Globus pallidus (tissue), 1 donor: ENCODE measurements around the gene NOSTRIN.
"Not testable (repeated sequence)": the region's sequence is repeated elsewhere in the genome, so short reads cannot be mapped to it uniquely, and the experiment has no call there.

Experiments
- DNase-seq: peaks from one replicate; pipeline ENCODE4 v3.0.0-alpha.2; 2015; ENCODE audit warnings: low spot score

The NOSTRIN gene

DNA sequence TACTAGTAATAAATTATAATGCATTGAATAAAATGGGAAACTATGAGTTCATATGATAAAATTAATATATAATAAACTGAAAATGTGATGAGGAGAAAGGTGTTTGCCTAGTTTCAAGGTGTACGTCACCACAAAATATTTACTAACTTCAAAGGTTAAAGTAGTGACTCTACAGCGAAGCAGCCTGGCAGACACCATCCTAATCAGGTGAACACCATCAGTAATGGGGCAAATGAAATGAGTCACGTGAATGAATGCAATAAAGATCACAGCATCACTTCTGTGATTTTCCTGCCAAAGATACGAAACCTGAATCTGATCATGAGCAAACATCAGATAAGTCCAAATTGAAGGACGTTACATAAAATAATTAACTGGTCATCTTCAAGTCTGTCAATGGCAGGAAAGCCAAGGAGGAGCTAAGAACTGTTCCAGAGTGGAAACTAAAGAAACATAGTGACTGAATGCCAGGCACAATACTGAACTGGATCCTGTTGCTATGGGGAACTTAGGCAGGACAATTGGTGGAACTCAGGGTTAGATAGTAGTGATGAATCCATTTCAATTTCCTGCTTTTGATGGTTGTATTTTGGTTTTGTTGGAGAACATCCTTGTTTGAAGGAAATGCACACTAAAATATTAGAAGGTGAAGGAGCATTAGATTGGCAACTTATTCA, 12.1 kb upstream of the NOSTRIN start:
- DNase-seq, result no peak

DNA sequence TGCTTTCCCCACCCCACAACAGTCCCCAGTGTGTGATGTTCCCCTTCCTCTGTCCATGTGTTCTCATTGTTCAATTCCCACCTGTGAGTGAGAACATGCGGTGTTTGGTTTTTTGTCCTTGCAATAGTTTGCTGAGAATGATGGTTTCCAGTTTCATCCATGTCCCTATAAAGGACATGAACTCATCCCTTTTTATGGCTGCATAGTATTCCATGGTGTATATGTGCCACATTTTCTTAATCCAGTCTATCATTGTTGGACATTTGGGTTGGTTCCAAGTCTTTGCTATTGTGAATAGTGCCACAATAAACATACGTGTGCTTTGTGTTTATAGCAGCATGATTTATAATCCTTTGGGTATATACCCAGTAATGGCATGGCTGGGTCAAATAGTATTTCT, 11.3 kb upstream of the NOSTRIN start:
- DNase-seq, result not testable (repeated sequence)

DNA sequence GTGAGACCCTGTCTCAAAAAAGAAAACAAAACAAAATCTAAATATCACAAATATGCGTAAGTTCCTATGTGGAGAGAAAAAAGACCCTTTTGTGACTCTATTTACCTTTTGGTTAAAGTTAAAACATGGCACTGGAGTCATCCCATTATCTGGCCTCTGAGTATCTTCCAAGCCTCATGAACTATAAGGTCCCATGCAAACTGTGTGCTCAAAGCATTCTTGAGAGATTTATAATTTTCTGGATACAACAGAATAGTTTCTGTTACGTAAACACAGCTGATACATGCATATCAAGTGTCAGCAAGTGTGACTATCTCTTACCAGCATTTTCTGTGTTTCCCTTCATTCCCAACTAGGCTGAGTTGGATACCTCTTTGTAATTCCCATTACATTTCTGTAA, 8.8 kb upstream of the NOSTRIN start:
- DNase-seq, result no peak

DNA sequence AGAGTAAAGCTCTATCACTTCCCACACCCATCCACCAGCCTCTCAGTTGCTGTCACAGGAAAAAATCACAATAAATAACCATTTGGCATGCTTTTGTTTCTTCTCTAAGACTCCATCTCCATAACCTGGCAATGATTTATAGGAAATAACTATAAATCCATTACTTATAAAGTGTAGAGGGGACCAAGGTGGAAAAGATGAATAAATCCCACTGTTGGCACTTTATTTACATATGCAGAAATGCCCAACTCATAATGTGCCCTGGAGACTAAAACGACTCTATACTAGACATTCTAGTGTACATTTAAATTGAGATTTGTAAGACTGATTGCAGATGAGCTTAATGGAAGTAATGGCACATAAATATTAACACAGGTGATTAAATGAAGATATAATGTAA, 7.5 kb upstream of the NOSTRIN start:
- no peak for DNase-seq

DNA sequence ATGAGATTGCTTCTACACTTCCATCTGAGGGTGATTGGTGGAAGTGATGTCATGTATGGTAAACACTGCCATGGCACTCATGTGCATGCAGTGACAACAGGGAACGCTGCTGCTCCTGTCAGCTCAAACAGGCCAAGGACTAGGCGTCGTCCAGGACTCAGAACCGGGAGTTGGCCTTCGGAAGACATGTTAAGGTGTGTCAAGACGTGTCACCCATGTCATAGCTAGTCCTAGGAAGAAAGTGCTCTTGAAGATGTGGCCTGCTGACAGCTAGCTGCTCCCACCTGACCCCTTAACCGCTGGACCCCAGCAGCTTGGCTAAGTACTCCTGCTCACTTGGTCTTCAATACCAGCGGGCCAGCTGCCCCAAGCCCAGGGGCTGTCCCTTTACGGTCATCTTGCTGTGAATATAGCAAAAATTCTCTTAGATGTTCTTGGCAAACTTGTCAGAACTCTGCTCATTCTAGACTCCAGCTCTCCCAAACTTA, 6.3 kb upstream of the NOSTRIN start:
- DNase-seq, result no peak

DNA sequence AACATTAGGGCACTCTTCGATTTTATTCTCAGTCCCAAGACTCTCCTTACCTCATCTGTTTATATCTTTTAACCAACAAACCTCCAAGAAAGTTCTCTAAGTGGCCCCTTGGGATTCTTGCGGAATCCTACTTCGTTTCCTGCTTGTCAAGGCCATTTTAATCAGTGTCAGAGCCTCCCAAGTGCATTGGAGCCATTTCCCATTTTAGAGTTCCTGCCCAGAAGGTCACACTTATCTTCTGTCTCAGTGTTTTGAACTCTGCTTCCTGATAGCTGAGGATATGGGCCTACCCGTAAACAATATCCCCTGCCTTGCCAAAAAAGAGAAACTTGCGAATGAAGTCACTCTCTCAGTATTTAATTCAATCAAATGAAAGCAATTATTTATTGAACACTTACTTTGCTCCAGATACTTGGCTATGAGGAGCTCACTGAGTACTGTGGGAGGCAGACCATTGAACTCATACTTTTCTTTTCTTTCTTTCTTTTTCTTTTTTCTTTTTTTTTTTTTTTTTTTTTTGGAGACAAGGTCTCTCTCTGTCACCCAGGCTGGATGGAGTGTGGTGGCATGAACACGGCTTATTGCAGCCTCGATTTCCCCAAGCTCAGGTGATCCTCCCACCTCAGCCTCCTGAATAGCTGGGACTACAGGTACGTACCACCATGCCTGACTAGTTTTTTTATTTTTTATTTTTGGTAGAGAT, 5.7 kb upstream of the NOSTRIN start:
- DNase-seq, result no peak

DNA sequence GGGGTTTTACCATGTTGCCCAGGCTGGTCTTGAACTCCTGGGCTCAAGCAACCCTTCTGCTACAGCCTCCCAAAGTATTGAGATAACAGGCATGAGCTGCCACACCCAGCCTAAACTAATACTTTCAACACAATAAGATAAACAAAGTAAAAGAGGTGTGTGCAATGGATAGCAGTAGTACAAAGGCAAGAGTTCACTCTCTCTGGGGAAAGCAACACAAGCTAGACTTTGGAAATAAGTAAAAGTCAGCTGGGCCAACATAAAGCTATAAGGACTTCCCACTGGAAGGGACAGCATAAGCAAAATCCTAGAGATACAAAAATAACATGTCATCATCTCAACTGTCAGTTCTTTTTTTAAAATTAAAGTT, 5.2 kb upstream of the NOSTRIN start:
- DNase-seq, result no peak

DNA sequence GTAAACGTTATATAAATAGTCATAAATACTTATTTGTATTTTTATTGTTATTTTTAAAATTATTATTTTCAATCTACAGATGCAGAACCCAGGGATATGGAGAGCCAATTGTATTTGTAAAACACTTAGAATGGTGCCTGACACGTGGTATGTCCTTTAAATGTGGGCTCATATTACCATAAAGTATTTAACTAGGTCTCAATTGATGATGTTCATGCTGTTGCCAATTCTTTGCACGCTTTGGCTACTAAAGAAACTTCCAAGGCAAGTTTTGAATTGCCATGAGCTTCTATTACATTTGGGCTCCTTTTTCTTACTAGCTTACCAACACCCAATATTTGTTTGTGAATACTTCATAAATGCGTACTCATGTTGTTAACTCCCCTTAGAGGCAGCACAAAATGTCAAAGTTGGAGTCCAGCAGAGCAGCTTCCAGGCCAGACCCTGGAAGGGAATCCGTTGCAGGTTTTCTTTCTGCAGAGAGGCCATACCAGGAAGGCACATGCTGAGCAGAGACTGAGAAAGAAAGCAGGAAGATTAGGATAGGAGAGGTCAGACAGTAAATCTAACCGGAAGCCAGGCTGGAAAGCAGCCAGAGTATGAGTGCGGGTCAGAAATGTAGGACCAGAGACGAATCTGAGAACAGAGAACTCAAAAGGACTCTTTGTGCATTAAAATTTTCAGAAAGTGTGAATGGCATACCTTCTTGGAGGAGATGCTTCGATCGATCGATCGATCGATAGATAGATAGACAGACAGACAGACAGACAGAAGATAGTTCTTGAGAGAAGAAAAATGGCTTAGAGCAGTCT, 4.2 kb upstream of the NOSTRIN start:
- DNase-seq, result no peak

DNA sequence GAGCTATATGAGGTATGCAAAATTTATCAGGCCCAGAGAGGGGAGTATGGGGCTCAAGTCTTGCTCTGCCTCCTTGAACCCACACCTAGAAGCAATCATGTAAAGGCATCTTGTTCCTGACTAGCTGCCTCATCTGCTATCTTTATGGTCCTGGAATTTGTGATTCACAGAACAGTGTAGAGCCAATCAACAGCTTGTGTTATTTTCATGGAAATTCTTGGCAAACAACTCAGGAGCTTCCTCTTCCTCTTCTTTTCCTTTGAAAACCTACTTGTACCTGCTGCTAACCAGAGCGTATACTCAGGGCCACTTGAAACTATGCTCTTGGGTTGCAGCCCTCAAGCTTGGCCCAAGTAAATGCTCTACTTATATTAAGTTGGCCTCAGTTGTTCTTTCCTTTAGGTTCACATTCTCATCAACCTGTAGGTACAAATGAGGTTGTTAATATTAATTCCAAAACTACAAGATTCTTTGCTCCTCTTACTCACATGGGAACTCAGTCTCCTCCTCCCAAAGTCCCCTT, 3.5 kb upstream of the NOSTRIN start:
- no peak for DNase-seq

DNA sequence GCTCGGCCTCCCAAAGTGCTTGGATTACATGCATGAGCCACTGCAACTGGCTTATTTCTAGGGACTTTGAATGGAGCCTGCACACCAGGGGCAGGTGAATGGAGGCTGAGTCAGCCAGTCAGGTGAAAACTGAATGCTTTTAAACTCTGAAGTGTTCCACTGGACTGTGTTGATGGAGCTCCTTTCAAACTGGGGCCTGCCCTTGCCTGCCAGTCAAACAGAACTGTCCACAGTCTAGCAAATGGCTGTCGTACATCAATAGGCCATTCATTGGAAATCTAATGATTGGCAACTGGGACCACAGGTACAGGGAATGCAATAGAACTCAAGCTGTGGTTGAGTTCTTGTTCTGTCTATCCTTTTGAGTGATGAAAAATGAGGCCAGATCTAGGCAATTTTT, 966 bp upstream of the NOSTRIN start:
- DNase-seq, result no peak

DNA sequence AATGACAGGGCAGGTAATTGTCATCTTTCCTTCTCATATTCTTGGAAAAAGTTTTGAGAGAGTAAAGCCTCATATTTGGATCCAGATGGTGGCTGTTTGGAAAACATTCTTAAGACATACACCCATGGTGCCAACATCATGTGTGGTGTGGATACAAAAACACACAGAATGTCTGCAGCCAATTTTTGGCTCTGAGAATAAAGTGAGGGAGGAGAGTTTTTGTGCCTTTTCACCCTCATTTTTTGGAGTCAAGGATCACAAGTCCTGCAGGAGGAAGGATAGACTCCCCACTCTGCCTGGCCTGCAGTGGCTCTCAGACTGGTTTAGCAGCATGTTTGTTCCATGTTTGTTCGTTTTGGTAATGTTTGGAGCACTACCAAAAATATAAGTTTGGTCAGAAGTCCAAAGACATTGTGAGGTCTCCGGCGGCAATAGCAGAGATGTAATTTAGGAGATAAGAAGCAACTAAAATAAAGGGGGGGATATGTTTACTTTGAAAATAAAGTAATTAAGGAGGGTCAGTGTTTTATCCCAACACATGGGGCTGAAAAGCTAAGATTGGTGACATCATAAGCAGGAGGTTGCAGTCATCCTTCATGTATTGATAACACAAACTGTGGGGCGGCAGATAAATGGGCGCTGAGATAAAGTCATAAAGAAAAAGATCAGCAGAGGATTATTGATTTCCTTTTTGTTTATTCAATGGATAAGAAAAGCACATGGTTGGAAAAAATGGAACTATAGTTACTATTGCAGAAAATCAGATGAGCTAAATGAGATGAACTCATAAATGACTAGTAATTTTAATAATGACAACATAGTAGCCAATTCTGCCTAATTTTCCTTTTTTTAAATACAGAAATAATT, 655 bp downstream of the NOSTRIN start:
- DNase-seq, result no peak

DNA sequence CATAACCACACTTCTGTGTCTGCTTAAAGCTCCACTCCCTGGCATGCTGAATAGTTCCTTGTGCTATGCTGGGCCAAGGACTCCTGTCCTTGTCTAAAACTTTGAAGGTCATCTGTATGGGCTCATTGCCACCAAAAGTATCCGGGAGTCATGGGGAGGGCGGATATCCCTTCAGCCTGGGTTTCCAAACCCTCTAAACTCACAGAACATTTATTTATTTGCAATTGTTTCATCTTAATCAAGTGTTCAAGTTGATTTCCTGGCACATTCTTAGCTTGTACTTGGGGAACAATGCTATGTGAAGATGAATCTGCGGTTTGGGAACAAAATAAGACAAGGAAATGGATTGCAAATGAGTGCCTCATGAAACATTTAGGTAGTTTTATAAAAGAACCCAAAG, 1.8 kb downstream of the NOSTRIN start:
- no peak for DNase-seq

DNA sequence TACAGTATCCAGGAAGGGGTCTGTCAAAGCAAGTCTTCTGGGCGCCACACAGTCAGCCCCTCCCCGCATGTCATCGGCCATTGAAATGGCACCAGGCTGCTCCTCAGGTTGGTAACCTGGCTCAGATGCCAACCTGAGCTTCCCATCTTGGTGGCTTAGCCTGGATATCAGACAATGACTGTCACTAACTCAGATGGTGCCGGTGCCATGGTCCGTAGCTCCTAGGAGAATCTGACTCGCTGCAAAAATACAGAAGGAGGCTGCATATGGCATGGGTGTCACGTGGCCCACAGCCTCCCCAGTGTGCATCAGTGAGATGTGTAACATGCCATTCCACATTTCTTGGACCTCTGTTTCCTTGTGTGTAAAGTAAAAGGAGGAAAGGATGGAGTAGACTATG, 3.2 kb downstream of the NOSTRIN start:
- no peak for DNase-seq

DNA sequence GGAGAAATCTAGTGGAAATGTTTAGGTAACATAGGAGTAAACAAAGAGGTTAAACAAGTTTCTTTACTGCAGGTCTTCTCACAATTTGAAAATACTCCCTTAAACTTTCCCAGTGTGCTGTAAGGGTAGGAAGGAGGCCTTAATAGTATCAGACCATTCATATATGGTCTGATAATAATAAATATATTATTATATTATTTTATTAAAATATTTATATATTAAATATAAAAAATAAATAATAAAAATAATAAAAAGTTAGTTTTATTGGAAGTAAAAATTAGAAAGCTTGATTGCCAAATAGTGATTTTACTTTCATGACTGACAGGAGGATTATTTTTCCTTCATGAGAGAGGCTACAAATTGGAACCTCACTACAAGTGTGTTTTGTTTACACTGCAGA, 7.1 kb downstream of the NOSTRIN start:
- no peak for DNase-seq

DNA sequence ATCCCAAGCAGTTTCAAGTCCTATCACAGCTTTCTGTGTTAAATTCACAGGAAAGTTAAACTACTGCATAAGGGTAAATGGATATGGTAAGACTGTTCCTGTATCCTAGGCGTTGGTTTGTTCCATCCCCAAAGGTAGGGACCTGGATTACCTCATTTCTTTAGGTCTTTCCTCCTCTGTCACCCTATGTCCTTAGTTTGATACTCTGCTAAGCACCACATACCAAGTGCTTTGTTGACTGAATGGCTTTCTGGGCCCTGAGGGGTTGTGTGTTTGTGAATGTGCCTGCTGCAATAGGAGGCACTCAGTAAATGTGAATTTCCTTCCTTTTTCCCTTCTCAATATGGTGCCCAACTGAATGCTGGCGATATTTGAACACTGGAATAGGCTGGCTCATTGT, 7.8 kb downstream of the NOSTRIN start:
- DNase-seq, result no peak

DNA sequence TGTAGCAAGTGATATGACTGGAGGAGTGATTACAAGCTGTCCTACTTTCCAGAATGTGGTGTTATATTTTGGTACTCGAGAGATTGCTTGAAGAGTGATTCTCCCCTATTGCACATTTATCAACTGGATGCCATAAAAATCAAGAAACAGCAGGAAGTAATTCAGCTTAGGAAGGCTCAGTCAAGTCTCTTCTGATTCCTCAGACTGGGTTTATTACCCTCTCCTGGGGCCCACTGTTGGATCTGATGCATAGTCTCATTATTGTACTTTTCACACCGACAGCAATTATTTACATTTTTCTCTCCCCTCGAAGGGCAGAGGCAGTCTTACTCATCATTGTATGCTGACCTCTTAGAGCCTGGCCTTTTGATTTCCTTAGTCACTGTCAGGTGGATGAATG, 9.3 kb downstream of the NOSTRIN start:
- no peak for DNase-seq

DNA sequence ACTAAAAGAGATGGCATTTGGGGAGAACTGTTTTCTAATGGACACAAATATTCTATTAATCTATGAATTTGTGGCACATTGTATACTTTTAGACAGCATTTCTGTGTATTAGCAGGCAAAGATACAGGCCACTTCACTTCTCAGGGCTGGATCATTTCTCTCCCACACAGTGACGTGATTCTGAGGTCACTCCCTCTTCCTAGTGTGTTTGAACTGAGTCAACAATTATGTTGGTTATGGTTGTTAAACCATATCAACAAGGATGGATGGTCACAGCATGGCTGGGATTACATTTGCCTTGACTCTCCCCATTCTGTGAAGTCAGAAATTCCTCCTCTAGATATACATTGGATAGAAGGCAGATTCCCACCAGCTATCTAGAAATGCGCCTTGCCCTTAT, 11.6 kb downstream of the NOSTRIN start:
- DNase-seq, result no peak

DNA sequence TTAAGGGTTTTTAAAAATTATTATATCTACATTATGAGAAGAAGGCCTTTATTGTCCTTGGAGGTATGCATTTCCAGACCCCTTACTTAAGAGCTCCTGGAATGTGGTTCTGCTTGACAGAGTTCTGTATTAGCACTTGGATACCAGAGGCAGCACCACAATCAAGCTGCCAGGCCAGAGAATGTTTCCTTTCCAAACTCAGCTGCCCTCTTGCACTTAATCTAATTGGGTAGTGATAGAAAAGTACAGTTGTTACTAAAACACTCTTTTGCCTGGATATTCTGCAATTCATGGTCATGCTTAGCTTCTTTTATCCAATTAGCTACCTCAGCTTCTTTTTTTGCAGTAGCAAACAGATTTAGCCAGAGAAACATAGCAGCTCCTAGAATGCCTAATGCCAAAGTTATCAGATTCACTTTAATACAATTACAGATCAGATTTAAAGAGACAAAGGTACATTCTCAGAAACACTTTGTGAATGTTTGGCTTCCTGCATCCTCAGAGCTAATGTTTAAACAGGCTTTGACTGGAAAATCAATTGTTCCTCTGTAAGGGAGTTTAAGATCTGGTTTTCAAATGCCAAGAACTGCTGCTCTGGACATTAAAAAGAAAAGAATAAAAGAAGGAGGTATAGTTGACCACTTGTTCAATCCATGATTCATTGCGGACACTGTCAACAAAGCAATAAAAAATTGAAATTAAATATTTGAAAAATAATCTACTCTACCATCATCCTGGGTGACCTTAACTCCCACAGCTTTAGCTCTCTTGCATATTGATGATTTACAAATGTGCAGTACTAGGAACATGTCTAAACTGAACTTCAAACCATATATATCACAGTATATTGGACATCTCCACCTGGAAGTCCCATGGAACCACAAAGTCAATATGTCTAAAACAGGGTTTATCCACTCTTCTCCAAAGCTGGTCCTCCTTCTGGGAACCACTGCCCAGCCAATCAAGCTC, 12.8 kb downstream of the NOSTRIN start:
- DNase-seq, result no peak

DNA sequence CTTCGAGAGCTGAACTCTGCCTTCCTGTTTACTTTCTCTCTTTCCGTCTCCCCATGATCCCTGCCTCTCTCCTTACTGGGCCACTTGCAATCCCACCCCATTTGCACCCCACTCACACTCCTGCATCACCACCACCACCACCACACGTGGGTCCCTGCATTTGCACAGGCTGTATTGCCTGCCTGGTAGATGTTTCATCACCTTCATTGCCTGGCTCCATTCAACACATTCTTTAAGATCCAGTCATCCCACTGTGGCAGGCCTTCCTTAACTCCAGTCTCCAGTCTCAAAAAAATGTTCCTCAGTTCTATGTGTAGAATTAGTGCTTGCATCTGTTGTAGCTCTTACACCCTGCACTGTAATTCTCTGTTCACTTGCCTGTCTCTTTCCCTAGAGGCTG, 13.9 kb downstream of the NOSTRIN start:
- no peak for DNase-seq

DNA sequence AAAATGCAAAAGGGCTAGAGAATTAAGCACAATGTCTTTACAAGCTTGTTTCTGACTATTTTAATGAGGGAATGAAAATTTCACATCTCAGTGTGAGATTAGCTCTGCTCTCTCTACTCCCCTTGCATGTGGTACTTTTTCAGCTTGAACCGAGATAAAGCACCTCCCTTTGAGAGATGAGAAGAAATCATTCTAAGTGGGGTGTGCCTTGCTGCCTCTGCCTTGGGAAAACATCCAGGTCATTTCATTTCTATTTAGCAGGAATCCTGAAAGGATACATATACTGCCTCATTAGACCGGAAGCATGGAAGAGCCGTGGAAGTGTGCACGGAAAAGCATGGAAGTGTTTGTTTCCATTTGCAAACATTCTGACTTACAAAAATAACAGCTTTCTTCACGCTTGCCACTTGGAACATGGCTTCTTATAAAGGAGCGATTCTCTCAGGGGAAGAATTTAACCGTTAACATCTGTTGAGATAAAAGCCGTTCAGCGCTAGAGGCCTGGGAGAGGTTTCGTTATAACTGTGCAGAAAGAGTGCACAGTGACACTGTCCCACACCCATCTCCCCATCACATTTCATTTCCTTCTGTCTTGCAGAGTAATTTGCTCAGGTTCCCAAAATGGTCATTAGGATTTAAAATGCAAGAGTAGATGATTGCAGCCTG, 16.7 kb downstream of the NOSTRIN start:
- no peak for DNase-seq
